GM18873 (cell line): Measurements from ENCODE around the gene FFAR4.

Experiments used
- ATAC-seq: cut with Tn5 transposase; IDR thresholded peaks from one replicate; pipeline ENCODE4 v1.9.1; 2021; ENCODE audit warnings: mild to moderate bottlenecking, moderate library complexity, moderate number of reproducible peaks; ENCODE audit not compliant: unreplicated experiment, low FRiP score

Gene FFAR4

DNA sequence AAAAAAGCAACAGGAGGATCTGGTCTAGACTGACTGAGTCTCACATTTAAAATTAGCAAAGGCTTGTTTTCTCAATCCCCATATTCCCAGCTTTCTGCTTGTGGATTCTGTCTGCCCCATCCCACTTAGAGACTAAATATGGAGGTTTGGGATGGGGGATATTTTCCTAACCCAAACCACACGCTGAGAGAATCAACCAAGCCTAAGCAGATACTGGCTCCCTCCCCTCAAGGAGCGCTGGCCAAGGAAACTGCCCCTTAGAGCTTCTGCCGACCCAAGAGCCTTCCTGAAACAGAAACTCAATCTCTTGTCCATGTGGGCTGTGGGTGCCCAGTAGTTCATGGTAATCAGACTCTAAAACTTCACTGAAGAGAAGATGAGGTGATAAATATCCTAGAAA lies 3.9 kb downstream of the FFAR4 start:
- ATAC-seq = no peak

DNA sequence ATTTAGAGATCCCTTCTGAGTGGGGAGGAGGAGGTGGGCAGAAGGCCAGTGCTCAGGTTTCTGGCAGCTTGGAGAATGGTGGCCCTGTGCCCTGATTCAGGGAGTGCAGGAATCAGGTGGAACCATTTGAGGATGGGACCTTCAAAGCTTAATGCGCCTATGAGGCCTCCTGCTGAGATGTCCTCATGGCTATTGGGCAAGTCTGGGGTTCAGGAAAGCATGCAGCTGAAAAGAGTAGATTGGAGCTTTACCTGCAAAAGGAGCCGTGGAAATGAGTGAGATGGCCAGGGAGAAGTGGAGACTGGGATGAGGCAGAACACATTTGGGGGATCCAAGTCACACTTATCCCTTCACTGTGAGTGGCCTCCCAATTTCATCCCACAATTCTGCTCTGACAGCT lies 6.1 kb downstream of the FFAR4 start:
- ATAC-seq = no peak

DNA sequence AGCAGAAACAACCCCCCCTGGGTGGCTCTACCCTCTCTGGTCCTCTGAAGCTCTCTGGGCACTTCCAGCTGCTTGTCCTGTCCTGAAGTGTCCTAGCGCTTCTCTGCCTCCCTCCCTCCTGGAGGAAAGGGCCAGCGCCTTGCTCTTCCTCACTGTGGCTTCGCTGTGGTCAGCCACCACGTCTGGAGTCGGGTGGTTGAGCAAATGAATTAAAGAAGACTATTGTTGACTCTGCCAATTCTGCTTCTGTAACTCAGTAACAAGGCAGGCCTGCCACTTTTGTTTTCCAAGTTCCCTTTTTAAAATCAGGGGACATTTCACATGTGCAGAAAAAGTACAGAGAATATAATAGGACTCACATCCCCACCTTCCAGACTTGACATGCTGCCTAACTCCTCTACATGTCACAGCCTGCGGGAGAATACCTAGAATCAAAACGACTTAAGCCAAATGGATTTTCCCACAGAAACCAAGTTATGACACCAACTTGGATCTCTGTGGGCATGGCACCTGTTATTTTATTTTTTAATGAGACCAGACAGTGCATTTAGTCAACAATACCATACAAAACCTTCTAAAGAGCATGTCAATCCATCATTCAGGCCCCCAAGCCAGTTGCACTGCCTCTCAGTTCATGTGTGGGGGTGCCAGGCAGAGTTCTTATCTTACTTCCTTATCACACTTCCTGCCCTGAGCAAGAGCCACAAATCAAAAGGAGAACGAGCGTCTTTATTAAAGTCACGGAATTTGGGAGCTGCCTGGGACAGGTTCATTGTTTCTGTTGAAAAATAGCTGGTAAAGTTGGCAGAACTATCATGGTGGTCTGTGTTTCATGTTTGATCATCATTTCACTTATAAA lies 6.8 kb downstream of the FFAR4 start:
- no peak for ATAC-seq

DNA sequence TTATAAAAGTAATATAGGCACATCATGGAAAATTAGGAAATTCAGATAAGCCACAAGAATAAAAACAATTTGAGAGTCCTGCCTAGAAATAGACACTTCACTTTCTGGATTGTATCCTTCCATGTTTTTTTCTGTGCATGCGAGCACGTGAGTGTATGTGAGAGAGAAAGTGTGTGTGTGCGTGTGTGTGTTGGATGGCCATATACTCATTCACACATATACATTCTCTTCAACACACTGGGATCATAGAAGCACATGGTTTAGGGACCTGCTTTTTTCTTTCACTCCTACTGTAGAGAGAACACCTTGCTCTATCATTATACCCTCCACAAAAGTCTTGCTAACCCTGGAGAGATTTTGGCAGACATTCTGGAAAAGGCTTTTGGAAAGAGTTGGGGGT lies 7.5 kb downstream of the FFAR4 start:
- no peak for ATAC-seq

DNA sequence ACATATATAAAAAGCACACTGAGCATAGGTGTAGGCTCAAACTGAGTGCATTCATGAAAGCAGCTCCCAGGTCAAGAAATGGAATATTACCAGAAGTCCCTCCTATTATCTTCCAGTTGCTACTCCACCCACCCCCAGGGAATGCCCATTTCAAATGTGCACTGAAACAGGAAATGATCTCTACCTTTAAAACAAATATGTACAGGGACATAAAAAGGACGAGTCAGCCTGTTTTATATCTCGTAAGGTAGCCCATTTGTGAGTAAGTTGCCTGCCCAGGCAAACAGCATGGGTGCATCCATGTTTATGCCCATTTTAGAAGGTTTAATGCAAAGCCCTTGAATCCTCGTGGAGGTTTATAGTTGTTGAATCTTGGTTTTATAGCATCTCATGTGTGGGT lies 10.4 kb downstream of the FFAR4 start:
- no peak for ATAC-seq

DNA sequence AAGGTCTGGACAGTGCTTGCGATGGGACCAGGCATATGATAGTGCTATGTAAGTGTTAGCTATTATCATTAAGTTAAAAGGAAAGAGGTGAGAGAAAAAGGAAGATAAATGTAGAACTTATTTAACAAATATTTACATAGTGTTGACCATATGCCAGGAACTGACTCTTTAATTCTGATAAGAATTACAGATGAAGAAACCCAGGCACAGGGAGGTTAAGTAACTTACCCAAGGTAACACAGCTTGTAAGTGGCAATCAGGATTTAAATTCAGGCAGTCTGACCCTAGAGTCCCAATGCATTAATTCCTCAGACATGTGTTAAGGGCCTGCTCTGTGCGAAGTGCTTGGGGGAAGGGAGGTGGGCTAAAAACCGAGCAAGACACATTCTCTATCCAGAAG lies 11.1 kb downstream of the FFAR4 start:
- no peak for ATAC-seq

DNA sequence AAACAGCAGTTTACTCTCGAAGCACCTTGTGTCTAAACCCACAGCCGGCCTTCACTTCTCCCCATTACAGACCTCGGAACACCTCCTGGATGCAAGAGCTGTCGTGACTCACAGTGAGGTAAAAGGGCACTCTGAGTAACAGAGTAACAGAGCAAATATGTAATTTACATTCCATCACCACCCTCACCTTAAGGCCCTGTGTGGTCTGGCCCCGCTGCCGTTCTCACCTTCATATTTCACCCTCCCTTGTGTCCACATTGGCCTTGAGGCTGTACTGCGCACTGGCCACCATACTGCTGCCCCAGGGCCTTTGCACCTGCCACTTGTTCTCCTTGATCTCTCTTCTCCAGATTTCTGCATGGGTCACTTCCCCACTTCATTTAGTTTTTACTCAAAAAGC lies 12.6 kb downstream of the FFAR4 start:
- ATAC-seq = no peak

DNA sequence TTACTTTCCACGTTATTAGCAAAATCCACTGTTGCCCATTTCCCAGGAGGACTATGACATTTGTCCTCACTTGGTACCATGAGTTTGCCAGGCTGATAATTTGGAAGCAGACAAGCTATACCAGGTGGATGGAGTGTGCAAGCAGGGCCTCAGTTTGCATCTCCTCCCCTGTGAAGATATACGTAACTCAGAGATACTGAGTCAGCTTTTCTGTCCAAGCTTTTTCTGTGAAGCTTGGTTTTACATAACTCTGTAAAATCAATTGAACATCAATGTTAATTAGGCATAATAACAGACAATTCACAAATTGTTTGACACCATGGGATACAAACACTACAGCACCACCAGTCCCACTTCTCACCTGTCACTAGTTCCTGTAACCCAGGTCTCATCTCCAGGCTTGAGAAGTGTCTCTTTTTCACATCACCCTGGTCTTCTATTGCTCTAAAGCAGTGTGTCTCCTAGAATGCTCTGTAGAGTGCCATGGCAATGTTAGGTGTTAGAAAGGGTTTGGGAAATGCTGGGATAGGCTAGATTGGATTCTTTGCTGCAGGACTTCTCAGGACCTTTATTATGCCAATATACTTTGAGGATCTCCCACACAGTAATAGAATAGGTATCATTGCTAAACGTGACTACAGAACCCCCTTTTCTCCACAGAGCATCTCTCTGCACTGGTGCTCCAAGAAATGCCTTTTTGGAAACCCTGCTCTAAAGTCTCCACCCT lies 13.7 kb downstream of the FFAR4 start:
- no peak for ATAC-seq

DNA sequence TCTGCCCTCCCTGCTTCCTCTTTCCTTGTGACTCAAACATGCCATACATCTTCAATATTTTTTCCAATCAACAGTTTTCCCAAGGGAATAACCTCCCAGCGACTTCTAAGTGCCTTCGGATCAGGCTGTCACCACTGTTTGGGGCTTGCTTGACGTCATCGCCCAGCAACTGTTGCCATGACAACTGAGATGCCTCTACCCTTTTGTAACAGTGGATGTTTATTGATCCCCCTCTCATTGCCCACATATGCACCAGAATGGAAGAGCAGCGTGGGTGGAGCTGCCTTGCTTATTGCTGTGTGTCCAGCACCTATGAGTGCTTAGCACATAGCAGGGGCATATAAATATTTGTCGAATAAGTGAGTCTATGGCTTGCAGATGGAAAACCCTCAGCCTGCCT lies 14.4 kb downstream of the FFAR4 start:
- ATAC-seq = no peak

DNA sequence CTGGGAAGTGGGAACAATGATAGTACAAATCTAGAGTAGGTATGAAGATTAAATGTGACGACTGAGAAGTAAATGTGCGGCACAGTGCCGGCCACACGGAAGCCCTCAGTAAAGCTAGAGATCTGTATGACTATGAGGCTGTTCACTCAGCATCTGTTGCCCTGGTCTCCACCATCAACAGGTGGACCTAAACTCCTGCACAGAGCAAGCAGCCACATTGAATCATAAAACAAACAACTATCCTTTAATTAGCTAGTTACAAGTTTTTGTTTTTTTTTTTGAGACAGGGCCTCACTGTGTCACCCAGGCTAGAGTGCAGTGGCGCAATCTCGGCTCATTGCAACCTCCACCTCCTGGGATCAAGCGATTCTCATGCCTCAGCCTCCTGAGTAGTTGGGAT lies 18.0 kb downstream of the FFAR4 start:
- ATAC-seq = no peak

DNA sequence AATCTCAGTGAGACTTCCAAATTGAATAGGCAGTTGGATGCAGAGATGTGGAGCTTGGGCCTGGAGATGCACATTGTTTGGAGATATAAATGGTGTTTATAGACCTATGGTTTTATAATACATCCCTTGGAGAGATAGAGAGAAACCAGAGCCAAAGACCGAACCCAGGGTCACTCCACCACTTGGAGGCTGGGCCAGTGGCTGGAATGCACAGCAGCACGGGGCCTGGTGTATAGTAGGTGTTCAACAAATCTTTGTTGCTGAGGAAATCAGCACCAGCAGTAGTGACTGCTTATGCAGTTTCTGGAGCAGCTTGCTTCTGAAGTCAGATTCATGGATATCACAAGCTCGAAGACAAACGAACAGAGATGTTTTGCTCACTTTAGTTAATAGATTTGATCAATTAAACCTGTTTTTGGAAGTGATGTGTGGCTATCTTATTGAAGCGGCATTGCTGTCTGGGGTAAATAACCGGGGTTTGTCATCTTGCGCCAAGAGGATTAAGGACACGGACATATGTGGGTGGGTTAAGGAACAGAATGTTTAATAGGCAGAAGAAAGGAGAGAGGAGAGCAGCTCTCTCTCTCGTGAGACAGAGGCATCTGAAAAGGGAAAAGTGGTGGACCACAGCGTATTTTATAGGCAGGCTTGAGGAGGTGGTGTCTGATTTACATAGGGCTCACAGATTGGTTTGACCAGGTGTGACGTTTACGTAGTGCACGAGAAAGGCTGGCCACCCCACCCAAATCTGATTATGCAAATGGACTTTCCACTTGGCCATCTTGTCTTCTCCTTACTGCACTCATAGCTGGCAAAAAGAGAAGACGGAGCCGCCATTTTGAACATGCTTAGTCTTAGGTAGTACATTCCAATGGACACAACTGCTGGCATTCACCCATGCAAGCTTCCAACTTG lies 23.4 kb downstream of the FFAR4 start:
- no peak for ATAC-seq

DNA sequence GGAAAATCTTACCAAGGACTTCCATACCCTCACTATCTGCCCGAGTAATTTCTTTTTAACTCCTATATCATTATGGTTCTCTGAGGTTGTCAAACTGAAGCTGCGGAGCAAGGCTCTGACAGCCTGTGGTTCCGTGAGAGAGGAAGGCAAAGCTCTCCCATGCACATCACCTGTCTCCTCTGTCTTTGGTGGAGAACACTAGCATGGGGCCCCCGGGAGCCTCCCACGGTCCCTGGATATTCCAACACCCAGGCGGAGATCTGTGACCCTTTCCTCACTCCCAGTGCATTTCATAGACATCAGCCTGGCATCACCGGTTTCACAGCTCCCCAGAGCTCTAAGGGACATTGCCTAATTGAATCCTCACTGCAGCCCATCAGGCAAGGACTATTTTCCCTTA lies 24.2 kb downstream of the FFAR4 start:
- no peak for ATAC-seq

DNA sequence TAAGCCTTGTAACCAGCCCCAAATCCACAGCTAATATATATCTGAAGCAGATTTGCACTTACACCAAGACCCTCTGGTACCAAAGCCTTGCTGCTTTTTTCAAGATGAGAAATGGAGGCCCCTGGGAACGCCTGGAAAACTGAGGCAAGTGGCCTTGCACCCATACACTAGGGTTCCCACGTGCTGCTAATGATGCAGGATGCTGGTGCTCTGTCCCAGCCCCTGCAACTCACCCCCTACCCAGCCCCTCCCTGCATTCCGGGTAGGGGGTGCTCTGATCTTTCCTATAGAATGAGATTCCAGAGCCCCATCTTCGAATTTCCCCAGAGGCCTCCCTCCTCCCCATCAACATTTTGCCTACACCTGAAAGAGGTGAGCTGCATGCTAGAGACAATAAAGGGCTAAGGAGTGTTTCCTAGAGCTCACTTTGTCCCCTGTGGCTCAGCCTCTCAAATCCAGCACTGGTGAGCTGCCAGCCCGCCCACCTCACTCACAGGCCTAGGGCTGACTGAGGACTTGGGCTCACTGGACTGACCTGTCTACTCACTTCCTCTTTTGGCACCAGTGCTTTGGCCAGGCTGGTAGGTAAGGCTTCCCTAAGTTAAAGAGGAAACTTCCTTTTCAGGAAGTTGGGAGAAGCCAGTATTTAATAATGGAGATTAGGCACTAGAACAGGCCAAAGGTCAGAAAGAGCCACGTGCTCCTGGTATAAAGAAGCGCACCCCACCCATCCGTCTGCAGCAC lies 24.8 kb downstream of the FFAR4 start:
- no peak for ATAC-seq

DNA sequence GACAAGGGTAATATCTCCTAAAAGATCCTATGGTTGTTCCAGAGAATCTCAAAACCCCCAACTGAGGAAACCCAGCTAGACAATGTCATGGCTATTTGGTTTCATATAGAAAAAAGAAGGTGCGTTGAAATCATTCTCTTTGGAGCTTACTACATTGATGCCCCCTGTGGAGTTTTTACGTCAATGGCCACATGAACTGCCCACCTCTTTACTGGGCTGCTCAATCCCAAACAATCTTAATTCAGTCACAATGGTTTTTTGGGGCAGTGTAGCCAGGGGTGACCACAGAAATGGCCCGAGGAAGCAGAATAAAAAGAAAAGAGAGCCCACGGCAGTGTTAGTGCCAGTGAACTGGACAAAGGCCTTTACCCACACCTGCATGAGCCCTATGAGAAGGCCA lies 26.8 kb downstream of the FFAR4 start:
- ATAC-seq = no peak

DNA sequence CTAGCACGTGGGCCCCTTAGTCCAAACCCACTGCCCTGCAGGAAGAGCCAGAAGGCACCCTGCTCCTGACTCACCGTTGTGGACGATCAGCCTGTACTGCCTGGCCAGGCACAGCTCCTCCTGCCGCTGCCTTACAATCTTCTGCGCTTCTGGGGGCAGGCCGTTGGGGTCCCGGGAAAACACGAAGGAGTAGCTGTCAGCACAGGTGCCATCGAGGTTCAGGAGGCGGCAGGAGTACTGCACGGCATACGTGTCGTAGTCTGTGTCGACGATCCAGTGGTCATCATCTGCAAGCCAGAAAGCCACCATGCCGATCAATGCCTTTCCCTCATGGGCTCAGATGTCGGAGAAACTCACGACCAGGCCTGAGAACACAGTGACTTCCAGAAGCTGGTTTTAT lies 27.3 kb downstream of the FFAR4 start:
- ATAC-seq = no peak

DNA sequence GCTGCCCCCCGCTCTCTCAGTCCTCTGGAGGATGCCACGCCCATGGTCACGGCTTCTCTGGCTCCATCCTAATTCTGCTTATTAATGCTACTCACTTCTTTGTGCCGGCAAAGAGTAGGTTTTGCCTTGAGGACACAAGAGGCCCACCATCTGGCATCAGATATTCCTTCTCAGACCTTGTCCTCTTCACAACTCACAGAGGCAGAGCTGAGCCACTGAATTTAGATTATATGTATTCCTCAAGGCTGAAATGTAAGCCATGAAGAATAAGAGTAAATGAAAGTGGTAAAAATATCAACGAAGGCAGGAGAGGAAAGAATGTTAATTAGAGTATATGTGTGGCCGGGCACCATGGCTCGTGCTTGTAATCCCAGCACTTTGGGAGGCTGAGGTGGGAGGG lies 28.1 kb downstream of the FFAR4 start:
- ATAC-seq = no peak

DNA sequence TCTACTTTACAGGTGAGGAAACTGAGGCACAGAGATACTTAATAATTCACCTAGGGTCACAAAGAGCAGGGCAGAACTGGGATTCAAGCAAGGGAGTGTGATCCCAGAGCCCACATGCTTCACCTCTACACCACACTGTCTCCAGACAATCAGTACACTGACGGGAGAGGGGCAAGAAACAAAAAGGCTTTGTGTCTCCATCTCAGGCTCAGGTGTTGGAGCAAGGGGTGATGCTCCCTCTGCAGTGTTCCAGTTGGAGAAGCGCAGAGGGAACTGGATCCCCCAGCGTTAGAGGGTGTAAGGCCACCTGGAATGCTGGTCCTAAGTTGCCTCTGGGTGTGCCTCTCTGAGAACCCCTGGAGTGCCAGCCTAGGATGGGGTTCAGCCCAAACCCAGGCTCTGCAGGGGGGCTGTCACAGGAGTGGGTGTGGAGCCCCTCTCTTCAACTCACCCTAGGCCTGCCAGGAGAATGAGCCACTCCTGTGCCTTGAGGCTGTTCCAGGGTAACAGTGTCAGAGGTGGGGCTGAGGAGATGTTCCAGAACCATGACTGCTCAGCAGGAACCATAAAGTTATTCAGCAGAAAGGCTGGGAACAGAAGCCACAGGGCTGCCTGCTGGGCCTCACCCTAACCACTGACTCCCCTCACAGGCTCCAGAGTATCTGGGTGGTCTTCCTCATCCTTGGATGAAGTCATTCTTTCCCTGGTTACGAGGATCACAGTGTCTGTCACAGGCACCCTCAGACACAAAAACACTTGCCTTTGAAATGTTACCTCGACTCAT lies 29.1 kb downstream of the FFAR4 start:
- ATAC-seq = no peak

DNA sequence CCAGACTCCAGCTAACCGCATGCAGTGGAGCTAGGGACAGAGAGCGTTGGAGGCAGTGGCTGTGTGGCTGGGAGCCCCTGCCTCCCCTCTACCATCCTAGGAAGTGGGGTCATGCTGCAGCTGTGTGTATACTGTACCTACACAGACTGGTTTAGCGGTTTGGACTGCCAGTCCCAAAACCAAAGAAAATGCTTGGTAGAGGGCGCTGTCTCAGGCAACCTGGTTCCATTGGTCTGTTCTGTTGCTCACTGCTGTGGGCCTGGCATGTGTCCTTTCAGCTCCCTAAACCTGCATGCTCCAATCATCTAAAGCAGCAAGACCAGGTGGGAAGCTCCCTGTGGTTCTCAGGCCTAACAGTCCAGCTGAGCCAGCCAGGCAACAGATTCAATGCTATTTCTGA lies 30.1 kb downstream of the FFAR4 start:
- no peak for ATAC-seq

DNA sequence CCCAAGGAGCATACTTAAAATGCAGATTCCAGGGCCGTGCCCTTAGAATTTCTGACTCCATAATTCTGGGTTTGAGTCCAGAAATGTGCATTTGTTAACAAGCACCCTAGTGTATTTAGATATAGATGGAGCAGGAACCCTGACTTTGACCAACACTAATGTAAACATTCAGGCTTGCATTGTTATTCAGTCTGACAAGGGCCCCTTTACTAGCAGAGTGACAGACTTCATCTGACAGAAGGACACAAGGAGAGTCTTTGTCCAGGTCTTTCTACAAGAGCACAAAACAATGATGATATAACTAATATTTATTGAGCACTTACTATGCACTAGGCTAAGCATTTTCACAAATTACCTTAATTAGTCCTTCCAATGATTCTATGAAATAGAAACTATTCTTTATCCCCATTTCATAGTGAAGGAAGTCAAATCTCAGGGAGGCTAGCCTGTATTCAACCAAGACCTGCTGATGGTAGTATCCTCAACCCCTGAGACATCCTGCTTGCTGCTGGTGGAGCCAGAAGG lies 30.7 kb downstream of the FFAR4 start:
- ATAC-seq = no peak
